ENCODE data around the gene TAB2.

DNA sequence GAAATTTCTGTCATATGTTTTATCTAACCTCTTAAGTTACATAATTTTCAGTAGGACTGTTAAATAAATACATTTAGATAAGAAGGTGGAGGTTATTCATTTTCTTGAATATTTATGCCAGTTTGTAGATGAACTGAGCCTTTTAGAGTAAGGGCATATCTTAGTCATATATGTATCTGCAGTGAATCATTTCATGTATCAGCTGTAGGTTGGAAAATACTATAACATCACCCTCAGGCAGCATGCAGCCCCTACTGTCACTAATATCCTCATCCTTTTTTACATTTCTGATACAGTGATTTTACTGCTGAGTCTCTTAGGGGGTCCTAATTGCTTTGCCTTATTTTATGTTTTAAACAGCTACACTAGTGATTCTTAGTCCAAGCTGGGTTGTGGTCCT is 63.0 kb downstream of the TAB2 start:
- TF ChIP-seq, protein P1, sequence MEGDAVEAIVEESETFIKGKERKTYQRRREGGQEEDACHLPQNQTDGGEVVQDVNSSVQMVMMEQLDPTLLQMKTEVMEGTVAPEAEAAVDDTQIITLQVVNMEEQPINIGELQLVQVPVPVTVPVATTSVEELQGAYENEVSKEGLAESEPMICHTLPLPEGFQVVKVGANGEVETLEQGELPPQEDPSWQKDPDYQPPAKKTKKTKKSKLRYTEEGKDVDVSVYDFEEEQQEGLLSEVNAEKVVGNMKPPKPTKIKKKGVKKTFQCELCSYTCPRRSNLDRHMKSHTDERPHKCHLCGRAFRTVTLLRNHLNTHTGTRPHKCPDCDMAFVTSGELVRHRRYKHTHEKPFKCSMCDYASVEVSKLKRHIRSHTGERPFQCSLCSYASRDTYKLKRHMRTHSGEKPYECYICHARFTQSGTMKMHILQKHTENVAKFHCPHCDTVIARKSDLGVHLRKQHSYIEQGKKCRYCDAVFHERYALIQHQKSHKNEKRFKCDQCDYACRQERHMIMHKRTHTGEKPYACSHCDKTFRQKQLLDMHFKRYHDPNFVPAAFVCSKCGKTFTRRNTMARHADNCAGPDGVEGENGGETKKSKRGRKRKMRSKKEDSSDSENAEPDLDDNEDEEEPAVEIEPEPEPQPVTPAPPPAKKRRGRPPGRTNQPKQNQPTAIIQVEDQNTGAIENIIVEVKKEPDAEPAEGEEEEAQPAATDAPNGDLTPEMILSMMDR (conservative IDR thresholded peaks at IDR 0.05), result no peak
- no peak for TF ChIP-seq EZH2 (IDR thresholded peaks at IDR 0.05; ENCODE audit: low read depth)

Measured in PC-9 (cell line).